Measurements from ENCODE around the gene ST3GAL4. TPM values are rescaled to one million over a fixed set of nuclear protein-coding genes. Genes with fewer than 3 reads are reported as not detected.

ST3GAL4 gene
- total RNA-seq, 1 experiment from 2014 or later = 5.8 TPM

- no peak overlapping the region for H3K4me2 ChIP-seq (ENCODE audit: low read depth, low read length, poor library complexity, severe bottlenecking)
- H4K20me1 ChIP-seq (ENCODE audit: insufficient read depth, low read depth, low read length) = no peaks in the 10 kb centered on the region
- H3K4me1 ChIP-seq (ENCODE audit: low read length) = peaks cover 3% of the 10 kb centered on the region
- no peaks in the 10 kb centered on the region for H3K9me2 ChIP-seq (replicated peaks; ENCODE audit: insufficient read depth, low read length)
- H2AFZ ChIP-seq (ENCODE audit: low read length) = no peak overlapping the region
- H3K27ac ChIP-seq (ENCODE audit: low read length) = no peak overlapping the region
- no peaks in the 10 kb centered on the region for H3K9me3 ChIP-seq (ENCODE audit: low read length)
- no peak for DNase-seq
- no peaks in the 10 kb centered on the region for H3K79me2 ChIP-seq (ENCODE audit: low read length)
- H3K36me3 ChIP-seq (ENCODE audit: insufficient read depth, low read length) = no peaks in the 10 kb centered on the region
- H3K9ac ChIP-seq (ENCODE audit: low read length) = no peak overlapping the region
- H3K4me3 ChIP-seq (ENCODE audit: low read length) = no peak overlapping the region
- H3K27me3 ChIP-seq (ENCODE audit: low read length) = no peaks in the 10 kb centered on the region
Measured at GRCh38 chr11:126408901-126409619, 53.6 kb downstream of the ST3GAL4 start.

DNA sequence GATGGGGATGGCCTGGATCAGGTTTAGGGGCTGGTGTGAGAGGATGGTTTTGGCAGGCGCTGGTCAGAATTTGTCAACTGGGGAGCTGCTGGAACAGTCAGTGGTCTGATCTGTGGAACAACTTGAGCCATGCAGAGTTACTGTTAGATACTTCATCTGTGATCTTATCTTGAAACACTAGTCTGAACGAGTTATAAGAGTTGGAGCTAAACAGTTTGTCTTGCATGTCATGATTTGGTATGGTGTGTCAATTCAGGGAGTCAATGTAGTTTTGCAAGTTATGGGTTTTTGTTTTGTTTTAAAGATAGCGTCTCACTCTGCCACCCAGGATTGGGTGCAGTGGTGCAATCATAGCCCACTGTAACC, 54.1 kb downstream of the ST3GAL4 start:
- Histone ChIP-seq H3K27ac (ENCODE audit: low read length) (no peak overlapping the region), H3K9me2 (replicated peaks; ENCODE audit: insufficient read depth, low read length) (no peaks in the 10 kb centered on the region), H2AFZ (ENCODE audit: low read length) (no peak overlapping the region), H3K9me3 (ENCODE audit: low read length) (no peaks in the 10 kb centered on the region), H3K36me3 (ENCODE audit: insufficient read depth, low read length) (no peaks in the 10 kb centered on the region), H3K4me1 (ENCODE audit: low read length) (no peaks in the 10 kb centered on the region), H3K27me3 (ENCODE audit: low read length) (no peaks in the 10 kb centered on the region), H3K4me2 (ENCODE audit: low read depth, low read length, poor library complexity, severe bottlenecking) (no peak overlapping the region), H3K79me2 (ENCODE audit: low read length) (no peaks in the 10 kb centered on the region), H3K4me3 (ENCODE audit: low read length) (no peak overlapping the region), H4K20me1 (ENCODE audit: insufficient read depth, low read depth, low read length) (no peaks in the 10 kb centered on the region), H3K9ac (ENCODE audit: low read length) (no peak overlapping the region)
- no peak for DNase-seq

DNA sequence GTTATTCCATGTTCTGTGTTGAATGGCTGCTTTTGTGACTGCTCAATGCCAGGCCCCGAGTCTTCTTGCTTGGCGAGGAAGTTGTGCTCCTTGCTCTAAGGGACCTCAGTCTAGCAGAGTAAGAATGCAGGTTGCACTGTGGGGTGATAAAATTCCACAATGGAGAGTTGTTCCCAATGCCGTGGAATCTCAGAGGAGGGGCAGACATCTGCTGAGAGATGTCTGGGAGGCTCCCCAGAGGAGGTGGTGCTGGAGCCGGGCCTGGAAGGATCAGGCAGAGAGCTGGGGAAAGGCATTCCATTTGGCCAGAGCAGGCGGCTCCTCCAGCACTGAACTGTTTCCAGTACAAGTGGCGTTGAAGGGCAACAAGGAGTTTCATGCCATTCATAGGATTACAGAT, 55.2 kb downstream of the ST3GAL4 start:
- Histone ChIP-seq H3K36me3 (ENCODE audit: insufficient read depth, low read length) (no peaks in the 10 kb centered on the region), H3K79me2 (ENCODE audit: low read length) (no peaks in the 10 kb centered on the region), H3K27ac (ENCODE audit: low read length) (no peak overlapping the region), H3K4me1 (ENCODE audit: low read length) (no peaks in the 10 kb centered on the region), H3K4me2 (ENCODE audit: low read depth, low read length, poor library complexity, severe bottlenecking) (no peak overlapping the region), H3K9me2 (replicated peaks; ENCODE audit: insufficient read depth, low read length) (no peaks in the 10 kb centered on the region), H4K20me1 (ENCODE audit: insufficient read depth, low read depth, low read length) (no peaks in the 10 kb centered on the region), H3K4me3 (ENCODE audit: low read length) (no peak overlapping the region), H3K27me3 (ENCODE audit: low read length) (no peaks in the 10 kb centered on the region), H3K9ac (ENCODE audit: low read length) (no peak overlapping the region), H2AFZ (ENCODE audit: low read length) (no peak overlapping the region), H3K9me3 (ENCODE audit: low read length) (no peaks in the 10 kb centered on the region)
- no peak for DNase-seq

DNA sequence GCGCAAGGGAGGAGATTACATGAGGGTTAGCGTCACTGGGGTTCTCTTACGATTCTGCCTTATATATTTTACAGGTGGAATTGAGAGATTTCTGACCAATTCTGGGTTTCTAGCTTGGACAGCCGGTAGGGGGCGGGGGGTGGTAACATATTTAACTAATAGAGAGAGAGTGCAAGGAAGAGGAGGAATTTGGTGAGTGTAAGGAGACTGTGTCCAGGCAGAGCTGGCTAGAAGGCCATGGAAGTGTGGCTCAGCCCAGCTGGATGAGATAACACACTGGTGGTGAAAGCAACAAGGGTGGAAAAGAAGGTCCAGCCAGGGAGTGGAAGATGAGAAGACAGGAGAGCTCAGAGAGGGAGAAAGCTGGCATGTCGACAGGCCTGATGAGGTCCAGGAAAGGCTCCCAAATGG, 56.5 kb downstream of the ST3GAL4 start:
- DNase-seq = no peak
- H3K4me1 ChIP-seq (ENCODE audit: low read length) = peaks cover 9% of the 10 kb centered on the region
- no peak overlapping the region for H3K27ac ChIP-seq (ENCODE audit: low read length)
- H3K79me2 ChIP-seq (ENCODE audit: low read length) = no peaks in the 10 kb centered on the region
- no peaks in the 10 kb centered on the region for H3K36me3 ChIP-seq (ENCODE audit: insufficient read depth, low read length)
- H3K9me3 ChIP-seq (ENCODE audit: low read length) = no peaks in the 10 kb centered on the region
- H3K4me3 ChIP-seq (ENCODE audit: low read length) = no peak overlapping the region
- no peaks in the 10 kb centered on the region for H4K20me1 ChIP-seq (ENCODE audit: insufficient read depth, low read depth, low read length)
- H3K4me2 ChIP-seq (ENCODE audit: low read depth, low read length, poor library complexity, severe bottlenecking) = no peak overlapping the region
- H2AFZ ChIP-seq (ENCODE audit: low read length) = no peak overlapping the region
- H3K27me3 ChIP-seq (ENCODE audit: low read length) = no peaks in the 10 kb centered on the region
- H3K9ac ChIP-seq (ENCODE audit: low read length) = no peak overlapping the region
- no peaks in the 10 kb centered on the region for H3K9me2 ChIP-seq (replicated peaks; ENCODE audit: insufficient read depth, low read length)

DNA sequence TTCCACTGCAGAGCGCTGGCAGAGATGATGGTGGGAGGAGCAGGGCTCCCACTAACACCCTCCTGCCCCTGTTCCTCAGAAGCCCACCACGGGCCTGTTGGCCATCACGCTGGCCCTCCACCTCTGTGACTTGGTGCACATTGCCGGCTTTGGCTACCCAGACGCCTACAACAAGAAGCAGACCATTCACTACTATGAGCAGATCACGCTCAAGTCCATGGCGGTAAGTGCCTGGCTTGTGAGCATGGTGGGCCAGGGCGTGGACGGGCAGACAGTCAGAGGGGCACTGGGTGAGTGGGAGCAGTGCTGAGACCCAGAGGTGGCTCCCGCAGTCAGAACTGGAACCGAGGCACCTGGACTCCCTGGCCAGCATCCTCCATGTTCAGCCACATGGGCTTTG, 57.9 kb downstream of the ST3GAL4 start:
- DNase-seq = no peak
- Histone ChIP-seq H3K4me1 (ENCODE audit: low read length) (peaks cover 17% of the 10 kb centered on the region), H3K27ac (ENCODE audit: low read length) (no peak overlapping the region), H3K79me2 (ENCODE audit: low read length) (no peaks in the 10 kb centered on the region), H3K9ac (ENCODE audit: low read length) (no peak overlapping the region), H2AFZ (ENCODE audit: low read length) (no peak overlapping the region), H3K27me3 (ENCODE audit: low read length) (no peaks in the 10 kb centered on the region), H3K4me2 (ENCODE audit: low read depth, low read length, poor library complexity, severe bottlenecking) (no peak overlapping the region), H3K9me3 (ENCODE audit: low read length) (no peaks in the 10 kb centered on the region), H3K9me2 (replicated peaks; ENCODE audit: insufficient read depth, low read length) (no peaks in the 10 kb centered on the region), H3K36me3 (ENCODE audit: insufficient read depth, low read length) (no peaks in the 10 kb centered on the region), H3K4me3 (ENCODE audit: low read length) (no peak overlapping the region), H4K20me1 (ENCODE audit: insufficient read depth, low read depth, low read length) (no peaks in the 10 kb centered on the region)

GRCh38 chr11:126413843-126414405, 58.4 kb downstream of the ST3GAL4 start:
- Histone ChIP-seq H4K20me1 (ENCODE audit: insufficient read depth, low read depth, low read length) (no peaks in the 10 kb centered on the region), H3K27ac (ENCODE audit: low read length) (no peak overlapping the region), H3K9me2 (replicated peaks; ENCODE audit: insufficient read depth, low read length) (no peaks in the 10 kb centered on the region), H3K9me3 (ENCODE audit: low read length) (no peaks in the 10 kb centered on the region), H3K4me2 (ENCODE audit: low read depth, low read length, poor library complexity, severe bottlenecking) (no peak overlapping the region), H3K27me3 (ENCODE audit: low read length) (no peaks in the 10 kb centered on the region), H3K4me3 (ENCODE audit: low read length) (no peak overlapping the region), H3K9ac (ENCODE audit: low read length) (no peak overlapping the region), H2AFZ (ENCODE audit: low read length) (no peak overlapping the region), H3K4me1 (ENCODE audit: low read length) (peaks cover 22% of the 10 kb centered on the region), H3K36me3 (ENCODE audit: insufficient read depth, low read length) (no peaks in the 10 kb centered on the region), H3K79me2 (ENCODE audit: low read length) (no peaks in the 10 kb centered on the region)
- no peak for DNase-seq

DNA sequence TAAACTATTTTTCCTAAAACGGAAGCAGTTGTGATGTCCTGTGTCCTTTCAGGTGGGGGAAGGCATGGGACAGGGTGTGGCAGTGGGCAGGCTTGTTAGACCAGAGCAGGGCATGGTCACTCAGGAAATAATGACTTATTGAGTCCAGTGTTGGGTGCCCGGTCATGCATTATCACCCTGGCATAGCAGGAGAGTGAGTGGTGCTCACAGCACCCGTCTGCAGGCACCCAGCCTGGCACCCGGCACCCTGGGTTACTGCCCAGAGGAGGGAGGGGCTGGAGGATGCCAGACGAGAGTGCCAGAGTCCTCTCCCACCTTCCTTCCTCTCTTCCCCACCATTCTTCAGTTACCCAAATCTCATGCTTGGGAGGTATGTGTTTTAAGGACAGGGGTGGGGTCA, 59.1 kb downstream of the ST3GAL4 start:
- H3K4me1 ChIP-seq (ENCODE audit: low read length) = peaks cover 27% of the 10 kb centered on the region
- no peaks in the 10 kb centered on the region for H4K20me1 ChIP-seq (ENCODE audit: insufficient read depth, low read depth, low read length)
- no peak overlapping the region for H3K4me3 ChIP-seq (ENCODE audit: low read length)
- no peak overlapping the region for H3K4me2 ChIP-seq (ENCODE audit: low read depth, low read length, poor library complexity, severe bottlenecking)
- DNase-seq = no peak
- no peaks in the 10 kb centered on the region for H3K27me3 ChIP-seq (ENCODE audit: low read length)
- H3K9me3 ChIP-seq (ENCODE audit: low read length) = no peaks in the 10 kb centered on the region
- no peak overlapping the region for H3K27ac ChIP-seq (ENCODE audit: low read length)
- no peaks in the 10 kb centered on the region for H3K79me2 ChIP-seq (ENCODE audit: low read length)
- no peaks in the 10 kb centered on the region for H3K36me3 ChIP-seq (ENCODE audit: insufficient read depth, low read length)
- no peaks in the 10 kb centered on the region for H3K9me2 ChIP-seq (replicated peaks; ENCODE audit: insufficient read depth, low read length)
- H3K9ac ChIP-seq (ENCODE audit: low read length) = no peak overlapping the region
- H2AFZ ChIP-seq (ENCODE audit: low read length) = no peak overlapping the region

DNA sequence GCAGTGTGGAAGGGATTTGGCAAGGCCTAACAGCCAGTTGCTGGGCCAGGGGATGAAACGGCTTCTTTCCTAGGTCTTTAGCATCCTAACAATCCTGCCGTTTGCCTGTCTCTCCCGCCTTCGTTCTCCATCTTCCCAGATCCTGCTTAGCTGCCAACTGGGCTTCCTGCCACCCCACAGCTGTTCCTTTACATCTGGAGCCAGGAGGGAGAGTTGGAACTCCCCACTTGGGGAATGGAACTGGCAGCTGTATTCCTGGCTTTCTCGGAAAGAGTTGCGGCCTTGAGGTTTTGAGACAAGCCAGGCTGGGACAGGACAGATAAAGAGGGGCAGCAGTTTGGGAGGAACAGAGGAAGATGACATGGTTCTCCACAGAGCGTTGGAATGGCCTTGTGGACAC, 59.6 kb downstream of the ST3GAL4 start:
- Histone ChIP-seq H3K9me2 (replicated peaks; ENCODE audit: insufficient read depth, low read length) (no peaks in the 10 kb centered on the region), H2AFZ (ENCODE audit: low read length) (no peak overlapping the region), H3K79me2 (ENCODE audit: low read length) (no peaks in the 10 kb centered on the region), H3K4me2 (ENCODE audit: low read depth, low read length, poor library complexity, severe bottlenecking) (no peak overlapping the region), H3K9ac (ENCODE audit: low read length) (no peak overlapping the region), H4K20me1 (ENCODE audit: insufficient read depth, low read depth, low read length) (no peaks in the 10 kb centered on the region), H3K36me3 (ENCODE audit: insufficient read depth, low read length) (no peaks in the 10 kb centered on the region), H3K9me3 (ENCODE audit: low read length) (no peaks in the 10 kb centered on the region), H3K27ac (ENCODE audit: low read length) (no peak overlapping the region), H3K4me3 (ENCODE audit: low read length) (no peak overlapping the region), H3K27me3 (ENCODE audit: low read length) (no peaks in the 10 kb centered on the region), H3K4me1 (ENCODE audit: low read length) (peaks cover 32% of the 10 kb centered on the region)
- no peak for DNase-seq

All from Karpas-422 (cell line).